C4-2B (cell line): ENCODE data around the gene NF2.
A peak's percentile ranks its signal among the peaks of the same experiment; 100 is the strongest.

Experiments
- H3K27ac ChIP-seq: fragments of 450-650 bp; 2 replicates; pipeline ENCODE4 v1.5.1; 2017
- CTCF ChIP-seq: fragments of 450-650 bp; conservative IDR thresholded peaks from 2 replicates; pipeline ENCODE4 v1.5.1; 2017; ENCODE audit warnings: mild to moderate bottlenecking
- ZFX ChIP-seq: fragments of 450-650 bp; IDR thresholded peaks from 2 replicates; pipeline ENCODE4 v1.6.1; 2017

The NF2 gene

GRCh38 chr22:29634847-29635246, 31.4 kb downstream of the NF2 start:
- TF ChIP-seq CTCF (no peak), ZFX (no peak)
- H3K27ac ChIP-seq, result no peak overlapping the region

GRCh38 chr22:29635734-29636357, 32.4 kb downstream of the NF2 start:
- no peak overlapping the region for H3K27ac ChIP-seq
- TF ChIP-seq CTCF (peak; percentile 90), ZFX (no peak)

- TF ChIP-seq CTCF (no peak), ZFX (no peak)
These were observed 33.3 kb downstream of the NF2 start for GRCh38 chr22:29636751-29637150.

GRCh38 chr22:29637181-29637580, 33.7 kb downstream of the NF2 start:
- TF ChIP-seq CTCF (no peak), ZFX (no peak)
- no peak overlapping the region for H3K27ac ChIP-seq

More at GRCh38 chr22:29636751-29637150, 33.3 kb downstream of the NF2 start:
- H3K27ac ChIP-seq, result no peak overlapping the region

- TF ChIP-seq ZFX, result no peak
- no peak for TF ChIP-seq CTCF
- H3K27ac ChIP-seq, result no peak overlapping the region
These were observed 35.2 kb downstream of the NF2 start for GRCh38 chr22:29638678-29639077.

GRCh38 chr22:29639096-29639495, 35.7 kb downstream of the NF2 start:
- H3K27ac ChIP-seq, result no peak overlapping the region
- TF ChIP-seq ZFX, result no peak
- no peak for TF ChIP-seq CTCF

GRCh38 chr22:29641042-29641699, 37.7 kb downstream of the NF2 start:
- no peak for TF ChIP-seq CTCF
- TF ChIP-seq ZFX, result no peak
- H3K27ac ChIP-seq, result no peak overlapping the region
